SKM-1 treated with dmso at 0.1 percent for 144 hours (cell line): ENCODE measurements around the gene MUS81.

Experiments used
- DNase-seq: peaks from one replicate; lab custom pipeline; 2025; ENCODE audit not compliant: unreplicated experiment; lab: John Stamatoyannopoulos, UW

Gene MUS81

DNA sequence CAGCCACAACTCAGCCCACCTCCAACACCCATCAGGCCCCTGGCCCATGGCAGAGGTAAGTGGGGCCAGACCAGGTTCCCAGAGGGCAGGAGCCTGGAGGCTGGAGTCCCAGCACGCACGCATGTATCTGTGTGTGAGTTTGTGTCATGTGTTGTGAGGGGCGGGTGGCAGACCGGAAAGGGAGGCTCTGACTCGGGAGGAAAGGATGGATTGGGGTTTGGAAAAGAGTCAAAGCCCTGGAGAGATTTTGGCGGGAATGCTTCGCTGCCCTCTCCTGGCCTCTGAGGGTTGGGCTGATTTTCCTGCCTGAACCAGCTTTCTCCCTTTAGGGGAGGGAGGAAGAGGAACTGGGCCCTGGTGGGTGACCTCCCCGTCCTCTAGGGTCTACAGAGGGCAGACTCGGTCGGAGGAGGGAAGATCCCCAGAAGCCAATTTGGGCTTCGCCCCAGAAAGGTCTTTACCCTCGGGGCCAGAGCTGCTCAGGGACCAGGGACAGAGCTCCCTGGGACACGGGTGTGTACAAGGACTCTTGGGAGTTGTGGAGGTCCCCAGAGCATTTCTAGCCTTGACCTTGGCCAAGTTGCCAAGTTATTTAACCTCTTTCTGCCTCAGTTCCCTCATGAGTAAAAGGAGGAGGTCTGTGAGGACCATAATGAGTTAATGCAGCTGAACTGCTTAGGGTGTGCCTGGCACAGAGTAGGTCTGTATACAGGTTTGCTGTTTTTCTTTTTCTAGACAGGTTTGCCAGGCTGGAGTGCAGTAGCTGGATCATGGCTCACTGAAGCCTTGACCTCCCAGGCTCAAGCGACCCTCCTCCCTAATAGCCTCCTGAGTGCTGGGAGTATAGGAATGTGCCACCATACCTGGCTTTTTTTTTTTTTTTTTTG is 51.7 kb downstream of the MUS81 start:
- peak; percentile 27 for DNase-seq

DNA sequence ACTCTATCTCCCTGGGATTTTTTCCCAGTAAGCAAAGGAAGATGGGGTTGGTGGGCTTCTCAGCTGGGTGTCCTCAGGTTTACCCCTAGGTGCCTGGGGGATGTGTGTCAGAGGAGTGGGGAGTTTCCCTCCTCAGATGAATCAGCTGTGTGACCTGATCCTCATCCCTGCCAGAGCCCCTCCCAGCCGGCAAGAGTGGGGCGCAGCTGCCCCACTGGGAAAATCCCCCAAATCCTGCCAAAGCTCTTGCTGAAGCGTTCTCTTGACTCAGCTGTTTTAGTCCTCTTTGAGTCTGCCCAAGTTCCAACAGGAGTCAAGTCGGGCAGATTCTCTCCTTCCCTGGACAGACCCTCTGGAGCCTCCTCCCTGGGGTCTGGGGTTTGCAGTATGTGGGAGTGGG is 52.6 kb downstream of the MUS81 start:
- no peak for DNase-seq

DNA sequence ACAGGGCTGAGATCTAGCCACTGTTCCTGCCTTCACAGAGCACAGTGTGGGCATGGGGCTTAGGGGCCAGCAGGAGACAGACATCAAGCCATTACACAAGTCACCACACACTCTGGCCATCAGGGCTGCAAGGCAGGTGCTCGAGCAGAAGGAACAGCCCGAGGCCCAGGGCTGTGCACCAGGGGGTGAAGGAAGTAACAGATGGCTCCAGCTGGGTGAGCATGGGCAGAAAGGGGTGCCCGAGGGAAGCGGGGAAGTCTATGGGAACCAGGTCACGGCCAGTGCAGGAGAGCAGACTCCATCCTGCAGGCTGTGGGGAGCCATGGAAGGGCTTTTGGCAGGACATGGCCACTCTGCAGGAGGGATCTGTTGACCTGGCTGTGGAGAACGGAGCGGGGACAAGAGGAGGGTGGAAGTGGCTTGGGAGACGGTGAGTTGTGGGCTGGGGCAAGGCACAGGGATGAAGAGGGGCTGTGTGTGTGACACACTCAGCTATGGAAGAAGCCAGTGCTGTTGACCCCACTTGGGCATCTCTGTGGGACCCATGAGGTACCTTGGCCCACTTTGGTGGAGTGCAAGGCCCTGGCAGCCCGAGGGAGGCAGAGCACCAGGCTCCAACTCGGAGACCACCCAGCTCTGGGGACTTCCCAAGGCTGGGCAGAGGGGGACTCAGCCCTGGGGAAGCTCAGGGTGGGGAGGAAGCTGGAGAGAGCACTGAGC is 55.0 kb downstream of the MUS81 start:
- DNase-seq, result no peak

DNA sequence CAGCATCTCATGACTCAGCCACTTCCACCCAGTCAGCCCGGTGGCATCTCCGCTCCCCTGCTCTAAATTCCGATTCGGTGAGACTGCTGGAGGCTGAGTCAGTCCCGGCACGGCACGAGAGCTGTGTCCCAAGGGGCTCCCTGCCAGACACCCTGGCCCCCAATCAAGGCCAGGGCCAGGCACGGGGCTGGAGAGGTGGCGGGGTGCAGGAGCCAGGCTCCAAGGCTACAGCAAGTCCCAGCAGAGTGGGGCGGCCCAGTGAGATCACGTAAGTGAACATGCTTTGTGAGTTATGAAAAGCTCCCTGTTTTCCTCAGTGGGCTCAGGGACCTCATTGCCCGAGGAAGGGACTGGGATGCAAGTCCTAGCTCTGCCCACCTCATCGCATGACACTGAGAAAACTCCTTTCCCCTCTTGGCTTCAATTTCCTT is 55.6 kb downstream of the MUS81 start:
- no peak for DNase-seq
